ENCODE measurements around the gene GALNT6.

GALNT6 gene

DNA sequence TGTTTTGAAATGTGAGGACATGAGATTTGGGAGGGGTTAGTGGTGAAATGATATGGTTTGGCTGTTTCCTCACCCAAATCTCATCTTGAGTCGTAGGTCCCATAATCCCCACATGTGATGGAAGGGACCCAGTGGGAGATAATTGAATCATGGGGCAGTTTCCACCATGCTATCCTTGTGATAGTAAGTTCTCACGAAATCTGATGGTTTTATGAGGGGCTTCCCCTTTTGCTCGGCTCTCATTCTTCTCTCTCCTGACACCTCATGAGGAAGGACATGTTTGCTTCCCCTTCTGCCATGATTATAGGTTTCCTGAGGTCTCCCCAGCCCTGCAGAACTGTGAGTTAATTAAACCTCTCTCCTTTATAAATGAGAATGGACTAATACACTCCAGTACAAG, 18.0 kb downstream of the GALNT6 start:
- TF ChIP-seq, protein P1, sequence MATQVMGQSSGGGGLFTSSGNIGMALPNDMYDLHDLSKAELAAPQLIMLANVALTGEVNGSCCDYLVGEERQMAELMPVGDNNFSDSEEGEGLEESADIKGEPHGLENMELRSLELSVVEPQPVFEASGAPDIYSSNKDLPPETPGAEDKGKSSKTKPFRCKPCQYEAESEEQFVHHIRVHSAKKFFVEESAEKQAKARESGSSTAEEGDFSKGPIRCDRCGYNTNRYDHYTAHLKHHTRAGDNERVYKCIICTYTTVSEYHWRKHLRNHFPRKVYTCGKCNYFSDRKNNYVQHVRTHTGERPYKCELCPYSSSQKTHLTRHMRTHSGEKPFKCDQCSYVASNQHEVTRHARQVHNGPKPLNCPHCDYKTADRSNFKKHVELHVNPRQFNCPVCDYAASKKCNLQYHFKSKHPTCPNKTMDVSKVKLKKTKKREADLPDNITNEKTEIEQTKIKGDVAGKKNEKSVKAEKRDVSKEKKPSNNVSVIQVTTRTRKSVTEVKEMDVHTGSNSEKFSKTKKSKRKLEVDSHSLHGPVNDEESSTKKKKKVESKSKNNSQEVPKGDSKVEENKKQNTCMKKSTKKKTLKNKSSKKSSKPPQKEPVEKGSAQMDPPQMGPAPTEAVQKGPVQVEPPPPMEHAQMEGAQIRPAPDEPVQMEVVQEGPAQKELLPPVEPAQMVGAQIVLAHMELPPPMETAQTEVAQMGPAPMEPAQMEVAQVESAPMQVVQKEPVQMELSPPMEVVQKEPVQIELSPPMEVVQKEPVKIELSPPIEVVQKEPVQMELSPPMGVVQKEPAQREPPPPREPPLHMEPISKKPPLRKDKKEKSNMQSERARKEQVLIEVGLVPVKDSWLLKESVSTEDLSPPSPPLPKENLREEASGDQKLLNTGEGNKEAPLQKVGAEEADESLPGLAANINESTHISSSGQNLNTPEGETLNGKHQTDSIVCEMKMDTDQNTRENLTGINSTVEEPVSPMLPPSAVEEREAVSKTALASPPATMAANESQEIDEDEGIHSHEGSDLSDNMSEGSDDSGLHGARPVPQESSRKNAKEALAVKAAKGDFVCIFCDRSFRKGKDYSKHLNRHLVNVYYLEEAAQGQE (IDR thresholded peaks at IDR 0.05; ENCODE audit: insufficient read depth in 1 of 2, low read depth in 2 of 2, low read length in 2 of 2), result no peak
- TF ChIP-seq SIN3A (IDR thresholded peaks at IDR 0.05; ENCODE audit: borderline replicate concordance, insufficient read depth, low read length) (no peak), POLR2AphosphoS5 (IDR thresholded peaks at IDR 0.05; ENCODE audit: low read depth, low read length) (no peak), FOXP2 (optimal IDR thresholded peaks at IDR 0.05; ENCODE audit: borderline replicate concordance, extremely low read depth, extremely low read length, insufficient read depth) (no peak), TAF1 (IDR thresholded peaks at IDR 0.05; ENCODE audit: borderline replicate concordance, insufficient read depth, low read length) (no peak)

DNA sequence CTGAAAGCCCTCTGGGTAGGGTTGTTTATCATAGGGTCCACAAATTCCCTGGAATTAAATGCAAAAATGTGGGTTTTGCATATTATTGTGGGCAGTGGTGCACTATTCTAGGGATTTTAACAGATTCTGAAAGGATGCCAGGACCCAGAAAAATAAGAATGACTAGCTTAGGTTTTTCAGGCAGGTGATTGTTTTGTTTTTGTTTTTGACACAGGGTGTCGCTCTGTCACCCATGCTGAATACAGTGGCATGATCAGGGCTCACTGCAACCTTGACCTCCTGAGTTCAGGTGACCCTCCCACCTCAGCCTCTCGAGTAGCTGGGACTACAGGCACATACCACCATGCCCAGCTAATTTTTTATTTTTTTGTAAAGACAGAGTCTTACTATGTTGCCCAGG, 19.2 kb downstream of the GALNT6 start:
- TF ChIP-seq POLR2AphosphoS5 (IDR thresholded peaks at IDR 0.05; ENCODE audit: low read depth, low read length) (no peak), FOXP2 (optimal IDR thresholded peaks at IDR 0.05; ENCODE audit: borderline replicate concordance, extremely low read depth, extremely low read length, insufficient read depth) (no peak), TAF1 (IDR thresholded peaks at IDR 0.05; ENCODE audit: borderline replicate concordance, insufficient read depth, low read length) (no peak), SIN3A (IDR thresholded peaks at IDR 0.05; ENCODE audit: borderline replicate concordance, insufficient read depth, low read length) (no peak)
- TF ChIP-seq, protein P1 (IDR thresholded peaks at IDR 0.05; ENCODE audit: insufficient read depth in 1 of 2, low read depth in 2 of 2, low read length in 2 of 2), result no peak

DNA sequence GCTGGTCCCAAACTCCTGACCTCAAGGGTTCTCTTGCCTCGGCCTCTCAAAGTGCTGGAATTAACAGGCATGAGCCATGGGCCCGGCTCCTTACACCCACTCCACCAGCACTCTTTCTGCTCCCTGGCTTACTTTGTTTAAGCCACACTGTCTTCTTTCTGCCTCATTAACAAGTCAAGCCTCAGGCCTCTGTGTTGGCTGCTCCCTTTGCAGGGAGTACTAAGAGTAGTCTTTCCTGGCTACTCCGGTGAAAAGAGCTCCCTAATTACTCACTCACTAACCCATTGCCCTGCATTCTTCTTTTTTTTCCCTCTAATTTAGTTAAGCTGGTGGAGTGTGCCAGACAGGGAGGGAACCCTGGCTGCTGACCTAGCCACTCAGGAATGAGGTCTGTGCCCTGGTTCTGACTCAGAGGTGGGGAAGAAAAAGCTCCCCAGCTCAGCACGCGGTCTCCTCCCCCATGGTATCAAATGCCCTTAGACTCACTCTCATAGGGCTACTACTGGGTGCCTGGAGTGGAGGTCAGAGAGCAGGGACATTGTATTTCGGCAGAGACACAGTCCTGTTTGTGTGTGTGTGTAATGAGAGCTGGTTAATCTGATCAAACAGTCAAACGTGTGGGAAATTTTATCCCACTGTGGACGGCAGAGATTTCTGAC, 19.8 kb downstream of the GALNT6 start:
- TF ChIP-seq FOXP2 (optimal IDR thresholded peaks at IDR 0.05; ENCODE audit: borderline replicate concordance, extremely low read depth, extremely low read length, insufficient read depth) (no peak), SIN3A (IDR thresholded peaks at IDR 0.05; ENCODE audit: borderline replicate concordance, insufficient read depth, low read length) (no peak)
- TF ChIP-seq, protein P1 (IDR thresholded peaks at IDR 0.05; ENCODE audit: insufficient read depth in 1 of 2, low read depth in 2 of 2, low read length in 2 of 2), result no peak

DNA sequence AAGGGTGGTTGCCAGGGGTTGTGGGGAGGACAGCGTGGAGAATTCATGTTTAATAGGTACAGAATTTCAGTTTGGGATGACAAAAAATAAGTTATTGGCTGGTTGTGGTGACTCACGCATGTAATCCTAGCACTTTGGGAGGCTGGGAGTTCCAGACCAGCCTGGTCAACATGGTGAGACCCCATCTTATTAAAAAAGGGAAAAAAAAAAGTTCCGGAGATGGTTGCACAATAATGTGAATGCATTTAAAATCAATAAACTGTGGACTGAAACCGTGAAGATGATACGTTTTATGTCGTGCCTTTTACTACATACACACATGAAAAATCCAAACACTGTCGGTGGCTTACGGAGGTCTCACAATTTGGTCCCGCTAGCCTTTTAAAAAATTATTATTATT, 20.5 kb downstream of the GALNT6 start:
- TF ChIP-seq POLR2AphosphoS5 (IDR thresholded peaks at IDR 0.05; ENCODE audit: low read depth, low read length), result no peak
- TF ChIP-seq FOXP2 (optimal IDR thresholded peaks at IDR 0.05; ENCODE audit: borderline replicate concordance, extremely low read depth, extremely low read length, insufficient read depth), result no peak
- TF ChIP-seq SIN3A (IDR thresholded peaks at IDR 0.05; ENCODE audit: borderline replicate concordance, insufficient read depth, low read length), result no peak
- no peak for TF ChIP-seq TAF1 (IDR thresholded peaks at IDR 0.05; ENCODE audit: borderline replicate concordance, insufficient read depth, low read length)
- TF ChIP-seq, protein P1 (IDR thresholded peaks at IDR 0.05; ENCODE audit: insufficient read depth in 1 of 2, low read depth in 2 of 2, low read length in 2 of 2), result no peak

DNA sequence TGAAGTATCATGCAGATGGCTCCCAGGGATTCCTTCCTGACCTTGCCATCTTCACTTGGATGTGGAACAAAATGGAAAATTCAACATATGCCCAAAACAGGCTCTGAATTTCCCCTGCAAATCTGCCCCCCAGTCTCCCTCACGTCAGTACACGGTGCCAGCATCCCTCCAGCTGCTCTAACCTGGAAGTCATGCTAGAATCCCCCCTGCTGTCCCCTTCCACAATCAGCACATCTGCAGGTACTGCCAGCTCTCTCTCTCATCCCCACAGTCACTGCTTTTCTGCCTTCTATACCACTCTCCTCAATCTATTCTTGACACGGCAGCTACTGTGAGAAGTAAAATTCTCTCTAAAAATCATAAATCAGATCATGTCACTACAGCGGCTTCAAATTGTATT, 21.6 kb downstream of the GALNT6 start:
- TF ChIP-seq, protein P1 (IDR thresholded peaks at IDR 0.05; ENCODE audit: insufficient read depth in 1 of 2, low read depth in 2 of 2, low read length in 2 of 2), result no peak
- no peak for TF ChIP-seq POLR2AphosphoS5 (IDR thresholded peaks at IDR 0.05; ENCODE audit: low read depth, low read length)
- no peak for TF ChIP-seq FOXP2 (optimal IDR thresholded peaks at IDR 0.05; ENCODE audit: borderline replicate concordance, extremely low read depth, extremely low read length, insufficient read depth)
- no peak for TF ChIP-seq SIN3A (IDR thresholded peaks at IDR 0.05; ENCODE audit: borderline replicate concordance, insufficient read depth, low read length)
- no peak for TF ChIP-seq TAF1 (IDR thresholded peaks at IDR 0.05; ENCODE audit: borderline replicate concordance, insufficient read depth, low read length)
